HG03280 (cell line): Measurements from ENCODE around the gene USP15.
"Not testable (repeated sequence)": the region's sequence is repeated elsewhere in the genome, so short reads cannot be mapped to it uniquely, and the experiment has no call there.

Experiments
- ATAC-seq: cut with Tn5 transposase; IDR thresholded peaks from one replicate; pipeline ENCODE4 v1.9.1; 2021; ENCODE audit warnings: mild to moderate bottlenecking, moderate library complexity; ENCODE audit not compliant: unreplicated experiment

Gene USP15

GRCh38 chr12:62319058-62319457 is 58.9 kb downstream of the USP15 start:
- no peak for ATAC-seq

- ATAC-seq = no peak
Measured at GRCh38 chr12:62320054-62320453, 59.9 kb downstream of the USP15 start.

DNA sequence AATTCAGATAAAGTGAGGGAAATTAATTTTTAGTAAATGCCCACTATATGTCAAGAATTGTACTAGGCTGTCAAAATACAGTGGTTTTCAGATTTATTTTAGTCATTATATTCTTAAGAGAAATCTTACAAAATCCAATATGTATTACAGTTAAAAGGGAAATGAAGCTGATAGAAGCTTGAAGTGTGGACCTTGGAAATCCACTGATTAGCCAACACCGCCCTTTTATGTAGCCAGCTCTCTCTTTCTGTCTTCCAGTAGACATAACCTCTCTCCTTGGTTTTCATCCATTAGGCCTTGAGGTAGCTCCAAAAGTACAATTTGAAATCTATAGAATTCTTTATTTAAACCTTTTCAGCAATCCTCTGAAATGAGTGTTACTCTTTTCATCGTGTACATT is 63.2 kb downstream of the USP15 start:
- no peak for ATAC-seq

- ATAC-seq = no peak
Measured at GRCh38 chr12:62328296-62328921, 68.2 kb downstream of the USP15 start.

GRCh38 chr12:62331306-62331705 is 71.1 kb downstream of the USP15 start:
- ATAC-seq = no peak

GRCh38 chr12:62332598-62332997 is 72.4 kb downstream of the USP15 start:
- no peak for ATAC-seq

DNA sequence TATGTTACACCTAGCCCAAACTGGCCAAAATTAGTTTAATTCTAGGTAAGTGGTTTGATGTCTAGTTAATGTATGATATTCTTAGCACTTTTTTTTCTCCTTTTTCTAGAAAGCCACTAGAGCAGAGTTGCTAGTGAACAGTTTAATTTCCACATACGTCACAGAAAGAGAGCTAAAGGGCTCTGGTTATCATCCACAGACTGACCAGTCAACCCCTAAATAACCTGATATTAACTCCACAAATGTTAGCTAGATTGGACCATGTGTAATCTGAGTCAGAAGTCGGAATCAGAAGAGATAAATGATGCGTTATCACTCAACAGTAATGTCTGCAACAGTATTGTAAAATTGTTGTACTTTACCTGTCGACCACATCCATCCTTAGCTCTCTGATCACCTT is 74.9 kb downstream of the USP15 start:
- no peak for ATAC-seq

DNA sequence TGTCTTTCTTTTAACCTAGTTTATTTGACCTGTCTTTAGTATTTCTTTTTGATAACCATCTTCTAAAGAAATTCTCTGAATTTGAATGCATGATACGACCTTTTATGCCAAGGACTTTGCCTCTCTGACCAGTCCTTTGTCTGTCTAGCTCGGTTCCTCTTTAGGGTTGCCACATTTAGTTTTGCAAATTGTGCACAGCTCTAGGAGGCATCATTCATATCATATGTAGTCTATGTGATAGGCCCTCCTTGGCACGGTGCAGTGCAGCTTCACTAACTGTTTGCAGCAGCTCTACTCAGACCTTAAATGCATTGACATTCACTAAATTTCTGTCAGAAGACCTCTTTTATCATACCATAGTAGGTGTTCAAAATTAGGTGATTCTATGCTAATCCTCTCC is 75.6 kb downstream of the USP15 start:
- ATAC-seq = no peak

DNA sequence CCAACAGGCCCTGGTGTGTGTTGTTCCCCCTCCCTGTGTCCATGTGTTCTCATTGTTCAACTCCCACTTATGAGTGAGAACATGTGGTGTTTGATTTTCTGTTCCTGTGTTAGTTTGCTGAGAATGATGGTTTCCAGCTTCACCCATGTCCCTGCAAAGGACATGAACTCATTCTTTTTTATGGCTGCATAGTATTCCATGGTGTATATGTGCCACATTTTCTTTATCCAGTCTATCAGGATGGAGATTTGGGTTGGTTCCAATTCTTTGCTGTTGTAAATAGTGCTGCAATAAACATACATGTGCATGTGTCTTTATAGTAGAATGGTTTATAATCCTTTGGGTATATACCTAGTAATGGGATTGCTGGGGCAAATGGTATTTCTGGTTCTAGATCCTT is 77.4 kb downstream of the USP15 start:
- not testable (repeated sequence) for ATAC-seq

GRCh38 chr12:62342614-62343303 is 82.6 kb downstream of the USP15 start:
- not testable (repeated sequence) for ATAC-seq

GRCh38 chr12:62343304-62344120 is 83.3 kb downstream of the USP15 start:
- not testable (repeated sequence) for ATAC-seq

- not testable (repeated sequence) for ATAC-seq
Measured at GRCh38 chr12:62344731-62345556, 84.7 kb downstream of the USP15 start.

GRCh38 chr12:62345667-62346066 is 85.5 kb downstream of the USP15 start:
- no peak for ATAC-seq

- no peak for ATAC-seq
Measured at GRCh38 chr12:62346817-62347216, 86.6 kb downstream of the USP15 start.

DNA sequence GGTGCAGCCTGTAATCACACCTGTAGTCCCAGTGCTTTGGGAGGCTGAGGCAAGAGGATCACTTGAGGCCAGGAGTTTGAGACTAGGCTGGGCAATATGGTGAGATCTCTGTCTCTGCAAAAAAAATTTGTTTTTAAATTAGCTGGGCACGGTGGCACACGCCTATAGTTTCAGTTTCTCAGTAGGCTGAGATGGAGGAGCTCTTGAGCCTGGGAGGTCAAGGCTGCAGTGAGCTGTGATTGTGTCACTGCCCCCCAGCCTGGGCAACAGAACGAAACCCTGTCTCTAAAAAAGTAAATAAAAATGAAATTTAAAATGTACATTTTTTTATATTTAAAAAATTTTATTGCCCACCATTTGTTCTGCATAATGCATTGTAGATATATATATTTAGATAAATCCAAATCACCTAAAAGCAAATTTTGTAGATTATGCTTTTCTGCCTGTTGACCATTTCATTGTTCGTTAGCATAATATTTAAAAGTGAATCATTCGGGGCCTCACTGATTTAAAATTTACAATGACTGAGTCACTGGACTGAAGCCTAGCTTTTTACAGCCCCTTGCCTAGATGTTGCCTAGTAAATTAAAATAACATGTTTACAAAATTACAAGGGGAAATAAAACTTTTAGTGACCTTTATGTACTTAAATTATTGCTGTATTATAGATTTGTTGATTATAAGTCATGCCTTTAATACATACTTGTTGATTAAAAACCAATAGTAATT is 87.9 kb downstream of the USP15 start:
- ATAC-seq = no peak

DNA sequence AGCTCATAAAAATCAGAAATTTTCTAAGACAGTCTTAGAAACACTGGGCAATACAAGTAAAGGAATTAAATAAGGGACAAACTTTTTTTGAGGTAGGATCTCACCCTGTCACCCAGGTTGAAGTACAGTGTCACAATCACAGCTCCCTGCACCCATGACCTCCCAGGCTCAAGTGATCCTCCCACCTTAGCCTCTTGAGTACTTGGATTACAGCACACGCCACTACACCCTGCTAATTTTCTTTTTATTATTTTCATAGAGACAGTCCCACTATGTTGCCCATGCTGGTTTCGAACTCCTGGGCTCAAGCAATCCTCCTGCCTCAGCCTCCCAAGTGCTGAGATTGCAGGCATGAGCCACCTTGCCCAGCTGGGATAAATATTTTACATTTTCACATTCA is 90.3 kb downstream of the USP15 start:
- no peak for ATAC-seq

- ATAC-seq = no peak
Measured at GRCh38 chr12:62351326-62351725, 91.1 kb downstream of the USP15 start.

DNA sequence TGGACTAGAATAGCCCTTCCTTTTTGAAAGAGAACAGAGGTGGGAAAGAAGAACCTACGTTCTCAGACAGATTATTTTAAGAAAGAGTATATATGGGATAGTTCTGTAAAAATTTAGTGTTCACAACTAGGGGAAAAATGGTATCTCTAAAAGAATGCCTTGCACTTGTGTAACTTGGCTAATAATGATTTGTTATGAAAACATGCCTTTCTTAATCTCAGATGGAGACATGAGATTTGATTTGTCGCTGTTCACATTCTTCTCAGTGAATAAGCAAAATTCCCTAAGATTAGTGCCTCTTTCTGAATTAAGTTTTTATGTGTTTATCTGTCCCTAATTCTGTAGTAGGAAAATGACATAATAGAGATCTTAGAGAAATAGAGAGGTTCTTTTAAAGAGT is 100.8 kb downstream of the USP15 start:
- ATAC-seq = no peak

DNA sequence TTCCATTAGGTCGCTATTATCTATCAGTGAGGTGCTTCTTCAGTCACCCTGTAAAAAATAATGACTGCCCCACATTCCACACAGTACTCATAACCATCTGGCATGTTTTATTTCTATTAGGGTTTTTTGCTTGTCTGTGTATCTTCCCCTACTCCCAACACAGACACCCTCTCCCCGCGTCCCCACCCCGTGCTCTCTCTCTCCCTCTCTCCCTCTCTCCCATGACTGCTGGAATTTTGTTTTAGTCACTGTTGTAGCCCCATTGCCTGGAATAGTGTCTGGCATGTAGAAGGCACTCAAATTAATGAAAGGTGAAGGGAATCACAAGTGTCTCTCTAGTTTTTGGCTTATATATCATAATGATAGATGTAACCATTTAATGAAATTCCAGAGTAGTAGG is 103.3 kb downstream of the USP15 start:
- no peak for ATAC-seq

GRCh38 chr12:62364697-62365096 is 104.5 kb downstream of the USP15 start:
- not testable (repeated sequence) for ATAC-seq
